ENCODE results near the gene OR7A5.
"Not testable (repeated sequence)": the region's sequence is repeated elsewhere in the genome, so short reads cannot be mapped to it uniquely, and the experiment has no call there.

The OR7A5 gene

GRCh38 chr19:14783410-14783998 lies 51.5 kb downstream of the OR7A5 start:
- peak; percentile 11 for DNase-seq

DNA sequence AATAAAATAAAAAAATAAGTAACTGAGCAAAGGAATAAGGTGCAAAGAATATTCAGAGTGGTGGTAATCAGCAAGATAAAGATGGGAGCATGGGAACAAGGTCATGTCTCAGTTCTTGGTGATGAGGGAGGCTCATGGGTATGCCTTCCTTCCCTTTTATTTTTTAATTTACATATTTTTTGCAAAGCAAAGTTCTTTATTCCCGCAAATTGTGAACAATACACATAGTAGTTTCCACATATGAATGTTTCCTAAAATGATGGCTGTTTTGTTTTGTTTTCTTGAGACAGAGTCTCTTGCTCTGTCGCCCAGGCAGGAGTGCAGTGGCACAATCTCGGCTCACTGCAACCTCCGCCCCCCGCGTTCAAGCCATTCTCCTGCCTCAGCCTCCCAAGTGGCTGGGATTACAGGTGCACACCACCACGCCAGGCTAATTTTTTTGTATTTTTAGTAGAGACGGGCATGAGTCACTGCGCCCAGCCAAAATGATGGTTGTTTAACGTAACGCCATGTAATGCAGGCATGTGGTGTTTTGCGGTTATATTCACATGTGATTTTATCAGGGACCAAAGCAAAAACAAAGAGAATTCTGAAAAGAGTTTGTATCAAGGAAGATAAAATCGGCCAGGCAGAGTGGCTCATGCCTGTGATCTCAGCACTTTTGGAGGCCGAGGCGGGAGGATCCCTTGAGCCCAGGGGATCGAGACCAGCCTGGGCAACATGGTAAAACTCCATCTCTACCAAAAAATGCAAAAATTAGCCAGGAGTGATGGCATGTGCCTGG lies 52.2 kb downstream of the OR7A5 start:
- DNase-seq, result no peak

DNA sequence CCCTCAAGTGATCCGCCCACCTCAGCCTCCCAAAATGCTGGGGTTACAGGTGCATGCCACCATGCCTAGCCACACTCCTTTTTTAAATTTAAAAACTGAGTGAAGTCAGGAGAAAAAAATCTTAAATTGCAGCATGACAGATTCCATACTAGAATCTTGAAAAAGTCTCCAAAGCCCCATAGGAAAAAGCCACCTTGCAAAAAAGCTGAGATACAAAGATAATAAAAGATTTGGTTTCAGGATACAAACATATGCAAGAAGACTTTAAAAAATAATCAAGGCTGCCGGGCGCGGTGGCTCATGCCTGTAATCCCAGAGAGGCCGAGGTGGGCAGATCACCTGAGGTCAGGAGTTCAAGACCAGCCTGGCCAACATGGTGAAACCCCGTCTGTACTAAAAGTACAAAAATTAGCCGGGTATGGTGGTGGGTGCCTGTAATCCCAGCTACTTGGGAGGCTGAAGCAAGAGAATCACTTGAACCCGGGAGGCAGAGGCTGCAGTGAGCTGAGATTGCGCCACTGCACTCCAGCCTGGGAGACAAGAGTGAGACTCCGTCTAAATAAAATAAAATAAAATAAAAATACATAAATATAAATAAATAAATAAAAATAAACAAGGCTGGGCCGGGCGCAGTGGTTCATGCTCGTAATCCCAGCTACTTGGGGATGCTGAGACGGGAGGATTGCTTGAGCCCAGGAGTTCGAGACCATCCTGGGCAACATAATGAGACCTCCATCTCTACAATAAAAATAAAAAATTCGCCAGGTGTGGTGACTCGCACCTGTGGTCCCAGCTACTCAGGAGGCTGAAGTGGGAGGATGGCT lies 53.1 kb downstream of the OR7A5 start:
- not testable (repeated sequence) for DNase-seq

- not testable (repeated sequence) for DNase-seq
Observed at GRCh38 chr19:14780622-14781225, 54.3 kb downstream of the OR7A5 start.

DNA sequence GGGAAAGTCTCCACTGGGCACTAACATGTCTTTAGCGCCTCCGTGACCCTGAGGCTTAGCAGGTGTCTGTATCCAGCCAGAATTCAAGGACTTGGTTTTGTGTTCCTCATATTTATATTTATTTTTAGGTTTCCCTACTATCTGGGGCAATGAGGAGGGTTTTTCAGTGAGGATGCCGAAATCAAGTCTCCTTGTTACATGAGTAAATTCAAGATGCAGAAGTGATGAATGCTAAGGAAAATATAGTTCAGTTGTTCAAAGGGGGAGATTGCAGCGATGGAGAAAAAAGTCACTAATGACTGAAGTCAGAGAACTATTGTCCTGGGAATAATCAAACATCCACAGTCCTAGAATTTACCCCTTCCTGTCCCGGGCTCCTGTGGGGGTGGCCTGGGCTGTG lies 55.8 kb downstream of the OR7A5 start:
- DNase-seq, result no peak

DNA sequence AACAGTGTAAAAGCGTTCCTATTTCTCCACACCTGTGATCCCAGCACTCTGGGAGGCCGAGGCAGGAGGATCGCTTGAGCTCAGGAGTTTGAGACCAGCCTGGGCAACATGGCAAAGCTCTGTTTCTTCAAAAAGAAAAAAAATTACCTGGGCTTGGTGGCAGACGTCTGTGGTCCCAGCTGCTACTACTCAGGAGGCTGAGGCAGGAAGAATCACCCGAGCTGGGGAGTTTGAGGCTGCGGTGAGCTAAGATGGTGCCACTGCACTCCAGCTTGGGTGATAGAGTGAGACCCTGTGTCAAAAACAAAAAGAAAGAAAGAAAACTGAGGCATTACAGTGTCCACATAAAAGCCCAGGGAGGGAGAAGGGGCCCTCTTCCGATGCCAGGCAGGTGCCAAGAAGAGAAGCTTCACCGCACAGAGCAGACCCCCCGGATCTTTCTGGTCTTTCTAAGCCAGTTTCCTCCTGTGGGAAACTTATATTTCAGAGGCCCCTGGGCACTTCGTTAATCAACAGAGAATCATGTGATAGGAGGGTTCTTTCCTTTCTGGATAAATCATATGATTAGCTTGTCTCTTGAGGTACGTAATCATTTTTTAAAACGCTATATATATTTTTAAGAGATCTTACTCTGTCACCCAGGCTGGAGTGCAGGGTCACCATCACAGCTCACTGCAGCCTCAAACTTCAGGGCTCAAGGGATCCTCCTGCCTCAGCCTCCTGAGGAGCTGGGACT lies 56.7 kb downstream of the OR7A5 start, which contains the start of gene ADGRE2:
TSS of gene ADGRE2 (minus strand) at position 451 of the 736 bp plus-strand sequence. CDS start 1,804 bp downstream, outside the sequence.
- DNase-seq, result not testable (repeated sequence)

- DNase-seq, result not testable (repeated sequence)
Observed at GRCh38 chr19:14777645-14778044, 57.3 kb downstream of the OR7A5 start.

Data from CD4-positive, alpha-beta T cell treated with Interleukin-10 for 1 hour (primary cell).